ENCODE data around the gene RALGAPA1. TPM values are rescaled to one million over a fixed set of nuclear protein-coding genes. Genes with fewer than 3 reads are reported as not detected.

Gene RALGAPA1
- total and polyA plus RNA-seq, 9 donors: 18.0 to 99.5 (median 79.3) TPM

DNA sequence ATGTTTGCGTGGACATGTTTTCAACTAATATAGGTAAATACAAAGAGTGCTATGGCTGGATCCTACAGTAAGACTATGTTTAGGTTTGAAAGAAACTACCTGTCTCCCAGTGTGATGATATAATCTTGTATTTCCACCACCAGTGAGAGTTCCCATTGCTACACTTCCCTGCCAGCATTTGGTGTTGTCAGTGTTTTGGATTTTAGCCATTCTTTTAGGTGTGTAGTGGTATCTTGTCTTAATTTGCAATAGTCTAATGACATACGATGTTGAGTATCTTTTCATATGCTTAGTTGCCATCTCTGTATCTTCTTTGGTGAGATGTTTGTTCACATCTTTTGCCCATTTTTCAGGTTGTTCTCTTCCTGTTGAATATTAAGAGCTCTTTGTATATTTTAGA lies 103.5 kb downstream of the RALGAPA1 start:
- DNase-seq: no peak
- 96 to 98% (median 98%) methylated on average over 2 of the region's 2 CpGs for WGBS, 3 donors
- intact Hi-C loops (cut with DNase I): no loop called here
- H3K9me3 ChIP-seq: no peaks in the 10 kb centered on the region
- H3K4me3 ChIP-seq: no peak overlapping the region
- H3K4me1 ChIP-seq (ENCODE audit: insufficient read depth): no peaks in the 10 kb centered on the region
- H3K27ac ChIP-seq: no peak overlapping the region
- TF ChIP-seq EP300 (IDR thresholded peaks at IDR 0.05) (no peak), POLR2A (IDR thresholded peaks at IDR 0.05) (no peak)
- TF ChIP-seq, protein P1, sequence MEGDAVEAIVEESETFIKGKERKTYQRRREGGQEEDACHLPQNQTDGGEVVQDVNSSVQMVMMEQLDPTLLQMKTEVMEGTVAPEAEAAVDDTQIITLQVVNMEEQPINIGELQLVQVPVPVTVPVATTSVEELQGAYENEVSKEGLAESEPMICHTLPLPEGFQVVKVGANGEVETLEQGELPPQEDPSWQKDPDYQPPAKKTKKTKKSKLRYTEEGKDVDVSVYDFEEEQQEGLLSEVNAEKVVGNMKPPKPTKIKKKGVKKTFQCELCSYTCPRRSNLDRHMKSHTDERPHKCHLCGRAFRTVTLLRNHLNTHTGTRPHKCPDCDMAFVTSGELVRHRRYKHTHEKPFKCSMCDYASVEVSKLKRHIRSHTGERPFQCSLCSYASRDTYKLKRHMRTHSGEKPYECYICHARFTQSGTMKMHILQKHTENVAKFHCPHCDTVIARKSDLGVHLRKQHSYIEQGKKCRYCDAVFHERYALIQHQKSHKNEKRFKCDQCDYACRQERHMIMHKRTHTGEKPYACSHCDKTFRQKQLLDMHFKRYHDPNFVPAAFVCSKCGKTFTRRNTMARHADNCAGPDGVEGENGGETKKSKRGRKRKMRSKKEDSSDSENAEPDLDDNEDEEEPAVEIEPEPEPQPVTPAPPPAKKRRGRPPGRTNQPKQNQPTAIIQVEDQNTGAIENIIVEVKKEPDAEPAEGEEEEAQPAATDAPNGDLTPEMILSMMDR (IDR thresholded peaks at IDR 0.05): no peak
- no peaks in the 10 kb centered on the region for H3K27me3 ChIP-seq
- no peaks in the 10 kb centered on the region for H3K36me3 ChIP-seq

DNA sequence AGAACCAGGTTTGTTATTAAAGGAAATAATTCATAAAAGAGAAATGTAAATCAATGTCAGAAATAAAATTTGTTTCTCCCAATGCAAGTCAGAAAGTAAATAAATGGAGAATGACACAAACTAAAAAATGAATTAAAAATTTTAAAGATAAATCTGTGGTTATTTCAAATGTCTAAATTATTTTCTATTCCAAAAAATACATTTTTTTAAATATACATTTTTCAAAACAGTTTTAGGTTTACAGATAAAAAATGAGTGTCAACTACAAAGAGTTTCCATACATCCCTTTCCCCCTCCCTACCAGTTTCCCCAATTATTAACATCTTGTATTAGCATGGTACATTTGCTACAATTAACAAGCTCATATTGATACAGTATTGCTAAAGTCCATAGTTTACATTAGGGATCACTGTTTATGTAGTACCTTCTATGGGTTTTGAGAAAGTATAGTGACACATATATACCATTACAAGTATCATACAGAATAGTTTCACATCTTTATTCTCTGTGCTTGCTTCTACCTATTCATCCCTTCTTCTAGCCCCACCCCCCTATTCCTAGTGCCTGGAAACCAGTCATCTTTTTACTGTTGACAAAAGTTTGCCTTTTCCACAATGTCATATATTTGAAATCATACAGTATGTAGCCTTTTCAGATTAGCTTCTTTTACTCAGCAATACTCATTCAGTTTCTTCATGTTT lies 104.2 kb downstream of the RALGAPA1 start:
- intact Hi-C loops (cut with DNase I): no loop called here

DNA sequence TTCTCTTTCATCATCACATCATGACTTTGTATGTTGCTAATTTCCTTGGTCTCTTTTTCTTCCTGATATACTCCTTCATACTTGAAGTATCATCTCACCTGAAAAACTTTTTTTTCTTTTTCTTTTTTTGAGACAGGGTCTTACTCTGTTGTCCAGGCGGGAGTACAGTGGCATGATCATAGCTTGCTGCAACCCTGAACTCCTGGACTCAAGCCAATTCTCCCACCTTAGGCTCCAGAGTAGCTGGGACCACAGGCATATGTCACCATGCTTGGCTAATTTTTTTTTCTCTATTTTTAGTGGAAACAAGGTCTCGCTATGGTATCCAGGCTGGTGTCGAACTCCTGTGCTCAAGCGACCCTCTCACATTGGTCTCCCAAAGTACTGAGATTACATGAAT lies 107.6 kb downstream of the RALGAPA1 start:
- Histone ChIP-seq H3K36me3 (no peaks in the 10 kb centered on the region), H3K27ac (no peak overlapping the region), H3K4me1 (ENCODE audit: insufficient read depth) (no peaks in the 10 kb centered on the region), H3K4me3 (no peak overlapping the region), H3K9me3 (no peaks in the 10 kb centered on the region), H3K27me3 (no peaks in the 10 kb centered on the region)
- intact Hi-C loops (cut with DNase I): no loop called here
- 97 to 98% (median 97%) methylated on average over 4 of the region's 4 CpGs for WGBS, 3 donors
- no peak for DNase-seq
- TF ChIP-seq, protein P1 (IDR thresholded peaks at IDR 0.05): no peak
- no peak for TF ChIP-seq EP300 (IDR thresholded peaks at IDR 0.05)
- no peak for TF ChIP-seq POLR2A (IDR thresholded peaks at IDR 0.05)

More for the DNA sequence above, 104.2 kb downstream of the RALGAPA1 start:
- DNase-seq: no peak
- H3K27ac ChIP-seq: no peak overlapping the region
- no peaks in the 10 kb centered on the region for H3K4me1 ChIP-seq (ENCODE audit: insufficient read depth)
- TF ChIP-seq, protein P1 (IDR thresholded peaks at IDR 0.05): no peak
- no peak for TF ChIP-seq EP300 (IDR thresholded peaks at IDR 0.05)
- H3K36me3 ChIP-seq: no peaks in the 10 kb centered on the region
- H3K9me3 ChIP-seq: no peaks in the 10 kb centered on the region
- H3K4me3 ChIP-seq: no peak overlapping the region
- H3K27me3 ChIP-seq: no peaks in the 10 kb centered on the region

DNA sequence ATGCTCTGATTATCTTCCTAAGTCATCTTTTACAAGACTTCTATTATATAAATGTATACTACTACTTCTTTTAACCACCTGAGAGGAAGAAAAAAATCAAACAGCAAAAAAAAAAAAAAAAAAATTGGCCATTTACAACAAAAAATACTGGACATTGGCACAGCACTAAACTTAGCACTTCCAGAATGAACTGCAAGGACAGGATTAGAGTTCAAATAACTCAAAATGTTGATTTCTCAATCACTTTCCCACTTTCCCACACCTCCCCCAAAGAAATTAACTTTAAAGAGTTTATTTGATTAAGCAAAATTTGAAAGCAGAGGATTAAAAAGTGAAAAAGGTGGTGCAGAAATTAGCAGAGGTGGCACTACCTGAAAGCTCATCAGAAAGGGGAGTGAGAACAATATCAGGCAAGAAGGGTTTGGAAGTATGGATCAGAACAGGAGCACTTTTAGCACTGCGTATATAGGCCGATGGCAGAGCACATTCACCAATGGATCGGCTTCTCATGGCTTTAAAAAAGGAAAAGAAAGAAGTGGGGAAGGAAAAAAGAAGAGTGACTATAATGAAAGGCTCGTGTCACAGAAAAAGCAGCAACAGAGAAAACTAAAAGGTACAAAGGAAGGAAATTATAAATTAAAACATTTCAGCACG lies 109.2 kb downstream of the RALGAPA1 start:
- no peak for DNase-seq
- Histone ChIP-seq H3K27me3 (no peaks in the 10 kb centered on the region), H3K4me1 (ENCODE audit: insufficient read depth) (no peaks in the 10 kb centered on the region), H3K36me3 (no peaks in the 10 kb centered on the region), H3K9me3 (no peaks in the 10 kb centered on the region), H3K4me3 (no peak overlapping the region), H3K27ac (no peak overlapping the region)
- 84 to 87% (median 85%) methylated on average over 5 of the region's 5 CpGs for WGBS, 3 donors
- TF ChIP-seq, protein P1 (IDR thresholded peaks at IDR 0.05): no peak
- no peak for TF ChIP-seq POLR2A (IDR thresholded peaks at IDR 0.05)
- no peak for TF ChIP-seq EP300 (IDR thresholded peaks at IDR 0.05)
- intact Hi-C loops (cut with DNase I): no loop called here
